ENCODE data around the gene CDK14.

Gene CDK14

GRCh38 chr7:91025906-91026390, 429.8 kb downstream of the CDK14 start:
- no peaks in the 10 kb centered on the region for H3K9me3 Mint-ChIP-seq
- H3K4me1 Mint-ChIP-seq (ENCODE audit: low read depth) = no peaks in the 10 kb centered on the region
- H3K27me3 Mint-ChIP-seq = no peaks in the 10 kb centered on the region
- no peak overlapping the region for H3K27ac Mint-ChIP-seq
- H3K36me3 Mint-ChIP-seq (ENCODE audit: low read depth) = no peaks in the 10 kb centered on the region
- intact Hi-C loops (cut with micrococcal nuclease) = no loop called here
- no peak overlapping the region for H3K4me3 Mint-ChIP-seq

- no peak overlapping the region for H3K27ac Mint-ChIP-seq
- no peaks in the 10 kb centered on the region for H3K9me3 Mint-ChIP-seq
- H3K27me3 Mint-ChIP-seq = no peaks in the 10 kb centered on the region
- H3K4me1 Mint-ChIP-seq (ENCODE audit: low read depth) = no peaks in the 10 kb centered on the region
- intact Hi-C loops (cut with micrococcal nuclease) = loop anchor here (10.0 kb wide), 1 partner anchor 475 kb away; no protein-coding TSS in a partner anchor
- H3K36me3 Mint-ChIP-seq (ENCODE audit: low read depth) = no peaks in the 10 kb centered on the region
- H3K4me3 Mint-ChIP-seq = no peak overlapping the region
Observed at GRCh38 chr7:91029688-91030087, 433.6 kb downstream of the CDK14 start.

GRCh38 chr7:91030680-91031380, 434.7 kb downstream of the CDK14 start:
- Mint-ChIP-seq H3K4me1 (ENCODE audit: low read depth) (no peaks in the 10 kb centered on the region), H3K9me3 (no peaks in the 10 kb centered on the region), H3K27me3 (no peaks in the 10 kb centered on the region), H3K4me3 (no peak overlapping the region), H3K27ac (no peak overlapping the region), H3K36me3 (ENCODE audit: low read depth) (no peaks in the 10 kb centered on the region)
- intact Hi-C loops (cut with micrococcal nuclease) = loop anchor here (10.0 kb wide), 1 partner anchor 476 kb away; no protein-coding TSS in a partner anchor

DNA sequence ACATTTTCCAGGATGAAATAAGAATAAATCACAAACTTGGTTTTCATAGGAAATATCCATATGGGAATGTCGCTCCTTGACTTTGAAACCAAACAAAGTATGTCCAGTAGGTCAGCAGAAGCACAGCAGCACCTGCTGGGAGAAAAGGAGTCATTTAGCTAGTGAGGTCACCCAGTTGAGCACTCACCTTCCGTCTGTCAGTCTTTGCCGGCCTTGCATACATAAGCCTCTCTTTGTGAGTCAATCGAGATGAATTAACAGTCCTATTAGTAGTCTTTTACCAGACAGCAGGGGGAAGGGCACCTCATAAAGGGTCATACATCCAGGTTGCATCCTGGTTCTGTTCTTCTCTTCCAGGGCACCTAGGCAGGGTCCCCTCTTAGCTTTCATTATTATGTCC, 435.6 kb downstream of the CDK14 start:
- intact Hi-C loops (cut with micrococcal nuclease) = loop anchor here (10.0 kb wide), 1 partner anchor 477 kb away; no protein-coding TSS in a partner anchor
- Mint-ChIP-seq H3K27me3 (no peaks in the 10 kb centered on the region), H3K4me1 (ENCODE audit: low read depth) (no peaks in the 10 kb centered on the region), H3K9me3 (no peaks in the 10 kb centered on the region), H3K36me3 (ENCODE audit: low read depth) (no peaks in the 10 kb centered on the region), H3K27ac (no peak overlapping the region), H3K4me3 (no peak overlapping the region)

GRCh38 chr7:91033574-91033973, 437.5 kb downstream of the CDK14 start:
- Mint-ChIP-seq H3K27me3 (no peaks in the 10 kb centered on the region), H3K9me3 (no peaks in the 10 kb centered on the region), H3K4me3 (no peak overlapping the region), H3K27ac (no peak overlapping the region), H3K4me1 (ENCODE audit: low read depth) (no peaks in the 10 kb centered on the region), H3K36me3 (ENCODE audit: low read depth) (no peaks in the 10 kb centered on the region)
- intact Hi-C loops (cut with micrococcal nuclease) = loop anchor here (10.0 kb wide), 1 partner anchor 479 kb away; no protein-coding TSS in a partner anchor

DNA sequence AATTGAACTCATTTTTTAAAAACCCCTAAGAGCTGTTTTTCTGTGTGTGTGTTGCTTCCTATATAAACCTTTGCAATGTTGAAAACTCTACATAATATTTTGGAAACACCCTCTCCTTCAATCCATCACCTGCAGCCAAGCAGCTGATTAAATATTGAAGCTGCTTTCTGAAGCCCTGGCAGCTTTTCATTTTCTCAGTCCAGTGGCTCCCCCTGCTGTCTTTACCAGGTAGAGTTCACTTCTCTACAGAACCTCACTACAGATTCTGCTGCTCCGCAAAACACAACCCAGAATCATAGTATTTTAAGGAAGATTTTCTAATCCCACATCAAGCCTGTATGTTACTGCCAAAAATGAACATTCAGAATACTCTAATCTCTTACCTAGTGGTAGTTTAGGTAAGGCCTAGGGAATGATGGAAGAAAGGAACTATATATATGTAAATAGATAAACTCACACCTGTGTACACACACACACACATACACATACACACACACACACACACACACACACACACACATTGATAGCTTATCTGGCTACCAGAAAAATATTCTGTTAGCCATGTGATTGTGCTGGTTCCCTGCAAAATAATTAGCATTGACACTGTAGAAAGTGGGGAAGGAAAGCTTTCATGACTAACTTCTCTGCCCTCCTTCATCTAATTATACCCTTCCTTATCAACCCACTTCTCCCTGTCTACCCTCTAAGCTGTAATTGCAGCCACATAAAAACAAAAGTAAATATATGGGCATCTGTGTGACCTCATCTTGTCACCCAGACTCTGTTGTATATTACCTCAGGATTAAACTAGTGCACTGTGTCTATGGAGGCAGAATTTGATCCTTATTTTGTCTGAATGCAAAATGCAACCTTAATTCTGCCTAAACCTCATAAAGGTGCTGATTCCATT, 438.6 kb downstream of the CDK14 start:
- no peaks in the 10 kb centered on the region for H3K27me3 Mint-ChIP-seq
- no peak overlapping the region for H3K27ac Mint-ChIP-seq
- no peaks in the 10 kb centered on the region for H3K36me3 Mint-ChIP-seq (ENCODE audit: low read depth)
- H3K9me3 Mint-ChIP-seq = no peaks in the 10 kb centered on the region
- intact Hi-C loops (cut with micrococcal nuclease) = loop anchor here (1.0 to 10.0 kb wide), 2 partner anchors 480 to 579 kb away; no protein-coding TSS in a partner anchor
- H3K4me1 Mint-ChIP-seq (ENCODE audit: low read depth) = no peaks in the 10 kb centered on the region
- no peak overlapping the region for H3K4me3 Mint-ChIP-seq

DNA sequence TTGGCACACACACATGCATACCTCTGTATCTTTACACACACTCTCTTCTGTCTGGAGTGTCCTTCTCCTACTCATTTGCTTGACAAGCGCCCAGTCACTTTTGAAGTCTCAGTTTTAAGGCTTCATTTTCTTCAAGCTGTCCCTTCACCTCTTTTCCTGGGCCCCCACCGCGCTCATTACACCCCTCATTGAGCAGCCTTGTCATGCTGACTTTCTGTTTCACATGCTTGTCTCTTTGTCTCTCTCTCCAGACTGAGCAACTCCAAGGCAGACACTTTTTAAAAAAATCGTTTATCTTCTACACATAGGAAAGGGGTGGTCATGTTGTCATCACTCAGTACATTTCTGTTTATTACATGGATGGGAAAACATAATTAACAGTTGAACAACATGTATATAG, 442.9 kb downstream of the CDK14 start:
- Mint-ChIP-seq H3K4me3 (no peak overlapping the region), H3K9me3 (no peaks in the 10 kb centered on the region), H3K27me3 (no peaks in the 10 kb centered on the region), H3K27ac (no peak overlapping the region), H3K36me3 (ENCODE audit: low read depth) (no peaks in the 10 kb centered on the region), H3K4me1 (ENCODE audit: low read depth) (no peaks in the 10 kb centered on the region)
- intact Hi-C loops (cut with micrococcal nuclease) = loop anchor here (10.0 kb wide), 1 partner anchor 484 kb away; no protein-coding TSS in a partner anchor

- H3K36me3 Mint-ChIP-seq (ENCODE audit: low read depth) = no peaks in the 10 kb centered on the region
- no peak overlapping the region for H3K27ac Mint-ChIP-seq
- H3K9me3 Mint-ChIP-seq = no peaks in the 10 kb centered on the region
- no peaks in the 10 kb centered on the region for H3K27me3 Mint-ChIP-seq
- no peaks in the 10 kb centered on the region for H3K4me1 Mint-ChIP-seq (ENCODE audit: low read depth)
- H3K4me3 Mint-ChIP-seq = no peak overlapping the region
- intact Hi-C loops (cut with micrococcal nuclease) = no loop called here
Observed at GRCh38 chr7:91041141-91041540, 445.0 kb downstream of the CDK14 start.

DNA sequence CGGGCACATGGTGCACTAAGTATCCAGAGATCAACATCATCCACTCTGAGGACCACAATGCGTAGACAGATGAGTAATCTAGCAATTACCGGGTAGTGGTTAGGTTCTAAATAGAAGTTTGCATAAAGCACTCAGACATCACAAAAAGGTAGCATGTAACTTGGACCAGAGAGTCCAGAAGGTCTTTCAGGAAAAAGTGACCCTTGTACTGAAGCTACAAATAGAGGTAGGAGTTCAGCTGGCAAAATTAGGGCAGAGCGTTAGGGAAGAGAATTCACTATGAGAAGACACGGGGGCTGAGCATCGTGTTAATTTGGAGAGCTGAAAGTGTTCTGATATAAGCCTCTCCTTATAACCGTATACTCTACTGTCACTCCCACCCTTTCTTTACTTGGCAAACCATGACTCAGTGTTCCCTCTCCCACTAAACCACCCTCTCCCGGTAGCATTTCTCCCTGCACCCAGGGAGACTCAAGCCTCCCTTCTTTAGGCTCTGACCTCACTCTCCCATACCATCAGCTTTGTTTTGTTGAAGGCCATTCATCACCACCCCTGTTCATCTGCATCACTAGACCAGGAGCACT, 445.9 kb downstream of the CDK14 start:
- no peak overlapping the region for H3K27ac Mint-ChIP-seq
- H3K27me3 Mint-ChIP-seq = no peaks in the 10 kb centered on the region
- no peak overlapping the region for H3K4me3 Mint-ChIP-seq
- intact Hi-C loops (cut with micrococcal nuclease) = no loop called here
- no peaks in the 10 kb centered on the region for H3K4me1 Mint-ChIP-seq (ENCODE audit: low read depth)
- no peaks in the 10 kb centered on the region for H3K36me3 Mint-ChIP-seq (ENCODE audit: low read depth)
- no peaks in the 10 kb centered on the region for H3K9me3 Mint-ChIP-seq

DNA sequence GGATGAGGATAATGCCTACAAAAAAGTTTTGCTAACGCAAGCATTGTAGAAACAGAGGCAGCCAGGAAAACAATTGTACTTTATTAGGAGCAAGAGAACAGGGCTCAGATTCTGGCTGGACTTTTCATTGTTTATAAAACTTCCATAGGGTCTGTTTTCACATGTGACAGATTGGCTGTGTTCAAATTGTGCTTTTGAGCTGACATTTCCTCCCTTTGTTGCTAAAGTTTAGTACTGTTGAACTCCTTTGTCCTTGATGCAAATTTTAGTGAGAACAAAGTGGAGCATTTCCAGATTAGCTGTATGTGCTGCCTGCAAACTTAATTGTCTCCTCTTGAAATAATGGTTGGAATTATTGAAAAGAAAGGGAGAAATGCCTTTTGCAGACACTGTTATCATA, 447.1 kb downstream of the CDK14 start:
- no peaks in the 10 kb centered on the region for H3K27me3 Mint-ChIP-seq
- no peaks in the 10 kb centered on the region for H3K4me1 Mint-ChIP-seq (ENCODE audit: low read depth)
- H3K4me3 Mint-ChIP-seq = no peak overlapping the region
- H3K9me3 Mint-ChIP-seq = no peaks in the 10 kb centered on the region
- H3K36me3 Mint-ChIP-seq (ENCODE audit: low read depth) = no peaks in the 10 kb centered on the region
- intact Hi-C loops (cut with micrococcal nuclease) = no loop called here
- H3K27ac Mint-ChIP-seq = no peak overlapping the region

GRCh38 chr7:91043924-91044645, 448.0 kb downstream of the CDK14 start:
- no peaks in the 10 kb centered on the region for H3K4me1 Mint-ChIP-seq (ENCODE audit: low read depth)
- no peak overlapping the region for H3K4me3 Mint-ChIP-seq
- H3K27ac Mint-ChIP-seq = no peak overlapping the region

DNA sequence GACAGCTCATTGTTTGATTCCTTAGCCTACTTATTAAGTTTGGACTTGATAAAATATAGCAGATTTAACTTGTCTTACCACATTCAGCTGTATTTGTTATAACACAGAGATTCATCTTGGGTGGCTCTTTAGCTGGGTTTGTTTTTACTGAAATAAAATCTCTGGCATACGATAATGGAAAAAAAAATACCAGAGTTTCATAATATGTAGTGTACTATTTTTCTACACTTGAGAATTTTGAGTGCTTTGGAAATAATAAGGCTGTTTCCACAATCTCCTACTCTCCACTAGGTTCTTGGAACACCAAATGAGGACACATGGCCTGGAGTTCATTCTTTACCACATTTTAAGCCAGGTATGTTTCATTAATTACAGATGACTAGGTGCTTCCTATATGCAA, 449.5 kb downstream of the CDK14 start:
- peaks cover 3% of the 10 kb centered on the region for H3K4me1 Mint-ChIP-seq (ENCODE audit: low read depth)
- H3K36me3 Mint-ChIP-seq (ENCODE audit: low read depth) = no peaks in the 10 kb centered on the region
- no peak overlapping the region for H3K27ac Mint-ChIP-seq
- no peak overlapping the region for H3K4me3 Mint-ChIP-seq
- no peaks in the 10 kb centered on the region for H3K9me3 Mint-ChIP-seq
- no peaks in the 10 kb centered on the region for H3K27me3 Mint-ChIP-seq
- intact Hi-C loops (cut with micrococcal nuclease) = no loop called here

More at GRCh38 chr7:91043924-91044645, 448.0 kb downstream of the CDK14 start:
- no peaks in the 10 kb centered on the region for H3K36me3 Mint-ChIP-seq (ENCODE audit: low read depth)
- H3K27me3 Mint-ChIP-seq = no peaks in the 10 kb centered on the region
- intact Hi-C loops (cut with micrococcal nuclease) = no loop called here
- no peaks in the 10 kb centered on the region for H3K9me3 Mint-ChIP-seq

DNA sequence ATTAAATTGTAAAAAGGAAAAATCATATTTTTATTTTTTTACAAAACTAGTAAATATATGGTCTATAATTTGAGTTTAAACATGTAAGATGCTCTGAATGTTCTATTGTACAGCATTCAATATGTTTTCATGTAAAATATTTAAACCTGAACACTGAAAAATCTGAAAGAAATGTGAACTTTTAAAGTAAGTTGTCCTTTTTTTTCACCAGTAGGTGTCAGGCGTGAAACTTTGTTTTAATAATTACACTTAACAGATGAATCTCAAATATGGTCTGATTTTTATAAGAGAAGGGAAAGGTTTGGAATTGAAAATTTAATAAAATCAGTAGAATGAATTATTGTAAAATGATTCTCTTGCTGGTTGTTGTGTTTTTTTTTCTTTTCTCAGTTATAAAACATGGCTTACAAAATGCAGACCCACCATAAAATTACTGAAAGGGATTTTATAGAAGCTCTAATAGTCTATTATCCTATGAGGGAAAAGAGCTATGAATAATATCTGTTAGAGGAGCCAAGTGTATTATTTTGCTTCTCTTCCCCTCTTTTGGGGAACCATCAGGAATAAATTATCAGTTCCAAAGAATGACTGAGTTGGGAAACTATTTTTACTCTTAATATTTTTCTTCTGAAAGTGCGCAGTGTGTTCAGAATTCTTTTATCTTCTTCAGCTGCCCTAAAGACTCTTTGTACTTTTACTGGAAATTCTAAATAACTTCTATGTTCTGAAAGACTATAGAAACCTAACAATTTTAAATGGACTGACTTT, 450.4 kb downstream of the CDK14 start:
- H3K9me3 Mint-ChIP-seq = no peaks in the 10 kb centered on the region
- no peak overlapping the region for H3K4me3 Mint-ChIP-seq
- H3K27me3 Mint-ChIP-seq = no peaks in the 10 kb centered on the region
- H3K27ac Mint-ChIP-seq = no peak overlapping the region
- intact Hi-C loops (cut with micrococcal nuclease) = no loop called here
- no peaks in the 10 kb centered on the region for H3K36me3 Mint-ChIP-seq (ENCODE audit: low read depth)
- peaks cover 11% of the 10 kb centered on the region for H3K4me1 Mint-ChIP-seq (ENCODE audit: low read depth)

Data from dendritic cell treated with granulocyte-macrophage colony-stimulating factor and Interleukin-4, amounts not matched to agents 40 ng/mL and 50 ng/mL, for 4 days (primary cell).